ENCODE data around the gene LRRC63.

The LRRC63 gene

DNA sequence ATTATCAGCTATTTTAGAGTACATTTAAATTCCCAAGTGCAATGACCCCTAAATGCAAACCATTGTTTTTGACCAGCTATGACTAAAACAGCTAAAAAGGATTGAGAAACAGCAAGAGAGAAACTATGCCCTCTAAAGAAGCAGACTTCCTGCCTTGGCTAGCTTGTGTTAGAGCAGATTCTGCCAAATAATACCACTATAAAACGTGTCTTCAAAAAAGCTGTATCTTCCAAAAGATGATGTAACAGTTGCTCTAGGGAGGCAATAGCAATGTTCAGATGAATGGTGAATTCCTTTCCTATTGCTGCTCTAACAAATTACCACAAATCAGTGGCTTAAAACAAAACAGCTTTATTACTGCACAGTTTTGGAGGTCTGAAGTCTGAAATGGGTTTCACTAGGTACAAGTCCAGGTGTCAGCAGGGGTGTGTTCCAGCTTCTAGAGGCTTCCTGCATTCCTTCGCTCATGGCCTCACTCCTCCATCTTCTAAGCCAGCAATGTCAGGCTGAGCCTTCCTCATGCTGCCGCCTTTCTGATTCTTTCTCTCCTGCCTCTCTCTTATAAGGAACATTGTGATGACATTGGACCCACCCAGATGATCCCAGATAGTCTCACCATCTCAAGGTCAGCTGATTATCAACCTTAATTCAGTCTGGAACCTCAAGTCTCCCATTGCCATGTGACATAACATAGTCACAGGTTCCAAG lies 84.5 kb downstream of the LRRC63 start:
- no peak overlapping the region for H3K4me3 ChIP-seq (ENCODE audit: low read length)
- TF ChIP-seq ZNF274 (IDR thresholded peaks at IDR 0.05; ENCODE audit: low read depth, low read length), result no peak

DNA sequence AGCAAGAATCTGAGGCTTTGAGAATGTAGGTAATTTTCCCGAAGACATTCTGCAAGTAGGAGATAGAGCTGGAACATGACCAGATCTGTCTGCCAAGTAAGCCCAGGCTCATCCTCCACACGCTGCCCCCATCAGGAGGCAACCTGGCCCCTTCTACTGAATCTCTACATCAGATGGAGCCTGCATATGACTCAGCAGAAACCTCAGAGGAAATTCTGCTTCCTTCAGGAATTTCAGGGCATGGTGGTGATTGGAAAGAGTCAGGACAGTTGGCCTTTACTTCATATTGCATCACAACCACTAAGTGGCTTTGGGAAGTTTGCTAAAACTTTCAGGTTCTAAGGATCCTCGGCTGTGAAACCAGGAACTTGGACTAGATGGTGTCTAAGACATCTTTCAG lies 85.2 kb downstream of the LRRC63 start:
- no peak overlapping the region for H3K4me3 ChIP-seq (ENCODE audit: low read length)
- no peak for TF ChIP-seq ZNF274 (IDR thresholded peaks at IDR 0.05; ENCODE audit: low read depth, low read length)

DNA sequence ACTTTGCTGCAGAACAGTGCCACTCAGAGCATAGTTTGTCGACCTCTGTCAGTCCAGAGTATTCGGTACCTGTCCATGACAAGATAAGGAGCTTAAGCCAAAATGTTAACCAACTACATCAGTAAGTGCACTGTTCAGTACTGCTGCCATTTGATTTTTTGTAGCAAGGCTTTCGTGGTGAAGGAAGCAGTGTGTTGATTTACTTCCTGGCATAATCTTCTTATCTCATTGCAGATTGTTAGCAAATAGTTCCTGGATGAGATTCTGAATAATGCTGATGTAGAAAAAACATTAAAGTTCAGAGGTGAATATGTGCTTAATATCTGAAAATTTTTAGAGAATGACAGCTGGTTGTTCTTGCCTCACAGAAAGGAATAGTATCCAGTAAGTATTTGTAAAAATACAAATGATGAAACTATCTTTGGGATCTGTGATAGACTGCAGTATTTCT lies 85.7 kb downstream of the LRRC63 start:
- no peak for TF ChIP-seq ZNF274 (IDR thresholded peaks at IDR 0.05; ENCODE audit: low read depth, low read length)

DNA sequence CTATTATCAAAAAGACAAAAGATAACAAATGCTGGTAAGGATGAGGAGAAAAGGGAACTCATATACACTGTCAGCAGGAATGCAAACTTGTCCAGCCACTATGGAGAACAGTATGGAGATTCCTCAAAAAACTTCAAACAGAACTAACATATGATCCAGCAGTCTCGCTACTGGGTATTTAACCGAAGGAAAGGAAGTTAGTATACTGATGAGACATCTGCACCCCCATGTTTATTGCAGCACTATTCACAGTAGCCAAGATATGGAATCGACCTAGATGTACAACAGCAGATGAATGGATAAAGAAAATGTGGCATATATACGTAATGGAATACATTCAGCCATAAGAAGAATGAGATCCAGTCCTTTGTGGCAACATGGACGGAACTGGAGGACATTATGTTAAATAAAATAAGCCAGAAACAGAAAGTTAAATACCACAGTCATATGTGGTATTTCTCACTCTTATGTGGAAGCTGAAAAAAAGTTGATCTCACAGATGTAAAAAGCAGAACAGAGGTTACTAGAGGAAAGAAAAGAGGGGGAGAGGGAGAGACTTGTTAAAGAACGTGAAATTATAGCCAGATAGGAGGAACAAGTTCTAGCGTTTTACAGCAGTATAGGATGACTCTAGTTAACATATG lies 92.1 kb downstream of the LRRC63 start:
- no peak overlapping the region for H3K4me3 ChIP-seq (ENCODE audit: low read length)
- no peak for TF ChIP-seq ZNF274 (IDR thresholded peaks at IDR 0.05; ENCODE audit: low read depth, low read length)

More for the DNA sequence above, 85.7 kb downstream of the LRRC63 start:
- no peak overlapping the region for H3K4me3 ChIP-seq (ENCODE audit: low read length)

DNA sequence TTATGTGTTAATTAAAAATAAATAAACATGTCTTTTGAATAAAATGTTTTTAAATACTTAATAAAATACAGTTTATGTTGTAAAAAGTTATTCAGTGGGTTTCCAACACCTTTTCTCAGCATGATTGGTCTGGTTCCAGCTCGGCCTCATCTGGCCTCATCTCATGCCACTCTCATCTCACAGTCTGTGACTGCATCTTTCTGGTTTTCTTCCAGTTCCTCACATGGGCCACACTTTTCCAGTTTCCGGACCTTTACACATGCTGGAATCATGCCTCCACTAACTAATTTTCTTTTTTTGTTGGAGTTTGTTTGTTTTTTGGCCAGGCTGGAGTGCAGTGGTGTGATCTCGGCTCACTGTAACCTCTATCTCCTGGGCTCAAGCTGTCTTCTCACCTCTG lies 92.8 kb downstream of the LRRC63 start:
- no peak for TF ChIP-seq ZNF274 (IDR thresholded peaks at IDR 0.05; ENCODE audit: low read depth, low read length)
- H3K4me3 ChIP-seq (ENCODE audit: low read length), result no peak overlapping the region

DNA sequence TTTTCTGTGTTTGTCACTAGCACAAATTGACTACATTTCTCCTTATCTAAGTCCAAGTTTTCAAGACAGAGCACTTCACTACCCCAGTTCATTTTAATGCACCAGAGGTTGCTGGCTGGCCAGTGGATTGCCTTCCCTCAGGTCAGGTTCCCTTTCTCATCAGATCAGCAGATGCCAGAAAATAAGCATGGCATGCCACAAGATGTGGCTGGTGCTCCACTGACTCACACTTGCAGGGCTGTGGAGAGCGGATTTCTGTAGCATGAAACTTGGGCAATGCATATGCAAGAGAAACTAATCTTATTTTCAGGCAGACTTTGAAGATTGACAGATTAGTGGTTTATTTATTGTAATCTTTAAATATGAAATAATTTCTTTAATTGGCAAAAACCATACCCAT lies 95.8 kb downstream of the LRRC63 start:
- H3K4me3 ChIP-seq (ENCODE audit: low read length), result no peak overlapping the region
- TF ChIP-seq ZNF274 (IDR thresholded peaks at IDR 0.05; ENCODE audit: low read depth, low read length), result no peak

DNA sequence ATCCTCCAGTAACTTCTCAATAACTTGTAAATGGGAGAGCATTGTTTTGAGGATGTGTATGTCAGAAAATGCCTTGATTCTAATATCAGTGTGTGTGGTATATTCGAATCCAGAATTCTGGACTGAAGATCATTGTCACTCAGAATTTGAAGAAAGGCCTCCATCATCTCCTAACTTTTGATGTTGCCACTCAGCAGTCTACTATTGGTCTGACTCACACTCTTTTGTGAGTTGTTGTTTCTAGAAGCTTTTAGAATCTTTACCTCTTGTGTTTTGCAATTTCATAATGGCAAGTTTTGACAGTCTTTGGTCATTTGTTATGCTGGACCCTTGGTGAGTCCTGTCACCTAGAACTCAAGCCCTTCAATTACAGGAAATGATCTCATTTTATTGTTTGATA lies 98.3 kb downstream of the LRRC63 start:
- no peak overlapping the region for H3K4me3 ChIP-seq (ENCODE audit: low read length)
- no peak for TF ChIP-seq ZNF274 (IDR thresholded peaks at IDR 0.05; ENCODE audit: low read depth, low read length)

DNA sequence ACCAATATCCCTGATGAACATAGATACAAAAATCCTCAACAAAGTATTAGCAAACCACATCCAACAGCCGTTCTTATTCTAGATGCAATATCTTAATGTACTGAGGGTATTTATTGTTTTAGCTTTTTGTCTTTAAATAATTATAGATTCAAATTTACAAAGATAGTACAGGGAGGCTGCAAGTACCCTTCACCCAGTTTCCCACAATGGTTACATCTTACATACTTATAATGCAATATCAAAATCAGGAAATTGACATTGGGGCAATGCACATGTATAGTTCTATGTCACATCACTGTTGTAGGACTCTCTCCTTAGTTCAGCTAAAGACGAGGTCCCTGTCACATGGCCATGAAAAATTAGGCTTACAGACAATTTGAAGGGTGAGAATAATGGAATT lies 99.5 kb downstream of the LRRC63 start:
- no peak for TF ChIP-seq ZNF274 (IDR thresholded peaks at IDR 0.05; ENCODE audit: low read depth, low read length)

DNA sequence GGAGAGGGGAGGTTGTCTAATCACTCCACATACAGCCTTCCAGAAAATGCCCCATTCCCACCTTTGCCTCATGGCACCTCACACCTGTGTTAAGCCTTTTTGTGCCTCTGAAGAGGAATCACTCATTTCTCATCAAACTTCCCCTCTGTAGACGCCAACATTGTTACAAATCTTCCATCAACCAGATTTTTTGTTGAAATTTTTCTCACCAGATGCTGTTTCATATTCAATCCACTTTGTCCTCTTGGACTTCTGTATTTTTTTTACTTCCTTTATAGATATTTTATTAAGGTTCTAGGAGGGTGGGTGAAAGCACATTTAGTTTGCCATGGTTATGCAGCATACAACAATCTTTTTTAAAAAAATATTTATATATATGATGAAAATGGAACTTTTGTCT lies 101.3 kb downstream of the LRRC63 start:
- TF ChIP-seq ZNF274 (IDR thresholded peaks at IDR 0.05; ENCODE audit: low read depth, low read length), result no peak
- H3K4me3 ChIP-seq (ENCODE audit: low read length), result no peak overlapping the region

More for the DNA sequence above, 99.5 kb downstream of the LRRC63 start:
- H3K4me3 ChIP-seq (ENCODE audit: low read length), result no peak overlapping the region

DNA sequence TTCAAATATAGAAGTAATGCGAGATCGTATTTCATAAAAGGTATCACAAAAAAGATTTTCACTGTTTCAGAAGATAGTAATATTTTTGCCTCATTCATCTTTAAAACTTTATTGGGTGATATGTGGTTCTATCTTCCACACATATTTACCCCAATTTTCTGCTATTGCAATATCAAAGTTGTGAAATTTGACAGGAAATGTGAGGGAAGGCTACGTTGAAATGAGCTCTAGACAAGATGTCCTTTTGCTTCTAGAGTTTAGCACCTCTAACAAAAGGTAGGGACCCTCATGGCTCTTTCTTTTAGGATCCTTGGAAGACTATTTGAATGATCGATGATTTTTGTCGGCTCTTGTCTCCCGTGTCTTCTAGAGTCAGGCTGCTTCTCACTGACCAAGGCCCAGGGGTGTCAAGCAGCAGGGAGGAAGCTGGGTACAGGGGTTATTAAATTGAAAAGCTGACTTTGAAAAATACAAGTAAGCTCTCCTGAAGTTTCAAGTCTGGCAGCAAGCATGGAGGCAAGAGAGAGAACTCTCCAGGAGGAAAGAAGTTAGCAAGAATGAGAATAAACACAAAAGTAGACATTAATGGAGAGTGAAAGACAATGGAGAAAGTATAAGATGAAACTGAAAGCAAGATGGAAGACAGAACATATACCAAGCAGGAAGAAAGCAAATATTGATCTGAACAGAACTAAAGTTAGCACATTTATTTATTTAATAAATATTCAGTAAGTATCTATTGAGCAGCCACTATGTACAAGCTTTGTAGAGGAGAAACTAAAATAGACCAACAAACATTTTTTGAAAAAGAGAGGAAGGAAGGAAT lies 101.9 kb downstream of the LRRC63 start:
- H3K4me3 ChIP-seq (ENCODE audit: low read length), result no peak overlapping the region
- TF ChIP-seq ZNF274 (IDR thresholded peaks at IDR 0.05; ENCODE audit: low read depth, low read length), result no peak

DNA sequence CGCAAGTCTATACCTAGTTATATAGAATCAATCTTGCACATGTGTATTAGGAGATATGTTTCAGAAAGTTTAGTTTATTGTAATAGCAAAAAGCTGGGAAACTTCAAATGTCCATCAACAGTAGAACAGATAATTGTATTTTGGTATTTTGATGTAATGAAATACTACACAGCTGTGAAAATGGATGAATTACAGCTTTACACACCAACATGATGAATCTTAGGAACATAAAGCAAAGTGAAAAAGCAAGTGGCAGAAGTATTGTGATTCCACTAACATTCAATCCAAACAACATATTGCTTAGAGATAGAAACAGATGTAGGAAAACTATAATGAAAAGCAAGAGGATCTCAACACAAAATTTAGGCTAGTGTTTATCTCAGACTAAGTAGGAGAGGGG lies 102.9 kb downstream of the LRRC63 start:
- no peak for TF ChIP-seq ZNF274 (IDR thresholded peaks at IDR 0.05; ENCODE audit: low read depth, low read length)
- no peak overlapping the region for H3K4me3 ChIP-seq (ENCODE audit: low read length)

DNA sequence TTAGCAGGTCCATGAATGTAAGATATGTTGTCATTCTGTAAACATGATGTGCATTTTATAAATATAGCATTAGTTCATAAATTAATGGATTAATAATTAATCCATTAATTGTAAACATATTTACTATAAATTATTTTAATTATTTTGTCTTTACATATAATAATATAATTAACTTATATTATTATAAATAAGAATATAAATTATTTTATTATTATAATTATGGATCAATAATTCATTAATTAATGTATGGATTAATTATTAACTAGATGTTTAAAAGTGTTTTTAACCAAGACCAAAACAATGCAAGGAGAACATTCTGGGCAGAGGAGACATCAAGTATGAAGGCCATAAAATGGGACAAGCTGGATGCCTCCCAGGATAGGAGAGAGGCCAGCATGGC lies 103.3 kb downstream of the LRRC63 start:
- no peak for TF ChIP-seq ZNF274 (IDR thresholded peaks at IDR 0.05; ENCODE audit: low read depth, low read length)
- no peak overlapping the region for H3K4me3 ChIP-seq (ENCODE audit: low read length)

DNA sequence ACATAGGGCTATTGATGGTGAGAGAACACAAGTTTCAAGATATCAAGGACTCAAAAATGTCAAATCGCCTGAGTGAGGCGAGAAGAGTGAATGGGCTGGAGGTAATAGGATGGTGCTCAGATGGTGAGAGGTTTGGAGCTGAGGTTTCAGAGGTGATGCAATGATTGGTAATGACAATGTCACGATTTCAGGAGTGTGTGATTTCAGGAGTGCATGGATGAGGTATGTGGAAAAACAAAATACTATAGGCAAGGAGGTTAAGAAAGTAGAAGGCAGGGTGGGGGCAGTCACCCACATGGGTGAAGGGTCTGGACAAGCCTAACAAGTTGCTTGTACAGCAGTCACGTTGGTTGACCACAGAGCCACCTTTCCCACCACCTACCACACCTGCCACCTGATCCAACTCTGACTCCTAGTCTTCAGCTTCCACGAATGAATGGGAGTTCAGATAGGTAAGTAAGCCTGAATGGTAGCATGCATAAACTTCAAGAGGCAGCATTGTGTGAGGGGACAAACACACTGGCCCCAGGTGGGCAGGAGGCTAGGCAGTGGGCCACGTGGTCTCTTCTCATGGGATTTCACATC lies 103.9 kb downstream of the LRRC63 start:
- no peak for TF ChIP-seq ZNF274 (IDR thresholded peaks at IDR 0.05; ENCODE audit: low read depth, low read length)
- no peak overlapping the region for H3K4me3 ChIP-seq (ENCODE audit: low read length)

DNA sequence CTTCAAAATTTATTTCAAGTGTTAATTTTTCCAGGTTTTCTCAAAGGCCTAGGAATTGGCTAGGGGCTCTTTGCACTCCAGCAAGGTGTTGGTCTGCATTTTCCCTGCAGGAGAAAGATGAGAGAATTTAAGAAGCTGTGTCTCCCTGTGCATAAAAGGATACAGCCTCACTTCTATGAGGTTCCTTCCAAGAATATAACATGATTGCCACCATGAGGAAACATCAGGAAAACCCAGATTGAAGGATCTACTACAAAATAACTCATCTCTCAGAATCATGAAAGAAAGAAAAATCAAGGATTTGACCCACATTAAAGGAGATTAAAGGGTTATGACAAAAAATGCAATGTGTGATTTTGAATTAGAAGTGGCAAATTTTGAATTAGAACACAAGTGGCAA lies 105.4 kb downstream of the LRRC63 start:
- H3K4me3 ChIP-seq (ENCODE audit: low read length), result no peak overlapping the region
- TF ChIP-seq ZNF274 (IDR thresholded peaks at IDR 0.05; ENCODE audit: low read depth, low read length), result no peak

Measured in GM08714 (cell line).